Measurements from ENCODE around the gene UBE2L3. TPM values are rescaled to one million over a fixed set of nuclear protein-coding genes. Genes with fewer than 3 reads are reported as not detected.
A peak's percentile ranks its signal among the peaks of the same experiment; 100 is the strongest.

The UBE2L3 gene
- total and polyA plus RNA-seq, 2 experiments from 2014 or later: 86.3 to 136 TPM

GRCh38 chr22:21640810-21641209 lies 73.3 kb downstream of the UBE2L3 start:
- Histone ChIP-seq H3F3A (replicated peaks; ENCODE audit: low read depth) (peaks cover 9% of the 10 kb centered on the region; the same call in 1 of the 2 replicates), H3K36me3 (ENCODE audit: insufficient read depth) (no peaks in the 10 kb centered on the region), H3K9me2 (ENCODE audit: insufficient read depth) (no peaks in the 10 kb centered on the region), H3K27me3 (ENCODE audit: insufficient read depth) (peaks cover 8% of the 10 kb centered on the region), H3K27ac (ENCODE audit: low read depth) (no peak overlapping the region), H4K20me1 (replicated peaks; ENCODE audit: insufficient read depth) (peaks cover 5% of the 10 kb centered on the region; the same call in 1 of the 2 replicates), H3K79me2 (replicated peaks; ENCODE audit: insufficient read depth) (no peaks in the 10 kb centered on the region), H3K4me3 (peak overlapping the region; percentile 90; the same call in 1 of the 2 replicates), H2AFZ (no peak overlapping the region), H3K4me1 (ENCODE audit: insufficient read depth) (peaks cover 7% of the 10 kb centered on the region; the same call in 1 of the 2 replicates), H3K4me2 (peak overlapping the region; percentile 78)
- Mint-ChIP-seq H3K27me3 (ENCODE audit: insufficient read depth, low read depth, poor library complexity) (peaks cover 22% of the 10 kb centered on the region), H3K4me1 (peaks cover 14% of the 10 kb centered on the region), H3K9me3 (no peaks in the 10 kb centered on the region), H3K36me3 (ENCODE audit: low read depth) (peaks cover 12% of the 10 kb centered on the region), H3K27ac (no peak overlapping the region), H3K4me3 (peak overlapping the region; percentile 84)
- DNase-seq (ENCODE audit: low spot score) (no peak), ATAC-seq (no peak)
- no peak for TF ChIP-seq EZH2 (IDR thresholded peaks at IDR 0.05; ENCODE audit: low read depth, unreplicated experiment)
- no peak for TF ChIP-seq CREB1 (CRISPR knock-in tag; IDR thresholded peaks at IDR 0.05; ENCODE audit: low read depth)
- TF ChIP-seq NANOG (IDR thresholded peaks at IDR 0.05; ENCODE audit: borderline replicate concordance): no peak
- no peak for TF ChIP-seq STAT1 (IDR thresholded peaks at IDR 0.05; ENCODE audit: unreplicated experiment)
- no peak for TF ChIP-seq REST (IDR thresholded peaks at IDR 0.05; ENCODE audit: unreplicated experiment)
- no peak for TF ChIP-seq ETS1 (IDR thresholded peaks at IDR 0.05)
- no peak for TF ChIP-seq CTCF (conservative IDR thresholded peaks at IDR 0.05; ENCODE audit: low read depth in 2 of 2)
- TF ChIP-seq ZNF114 (CRISPR knock-in tag; IDR thresholded peaks at IDR 0.05): no peak
- TF ChIP-seq EZH2phosphoT487 (IDR thresholded peaks at IDR 0.05; ENCODE audit: unreplicated experiment): no peak
- TF ChIP-seq POLR2AphosphoS5 (IDR thresholded peaks at IDR 0.05; ENCODE audit: low read depth): no peak
- no peak for TF ChIP-seq ZNF462 (CRISPR knock-in tag; IDR thresholded peaks at IDR 0.05)
- no peak for TF ChIP-seq JUNB (IDR thresholded peaks at IDR 0.05; ENCODE audit: unreplicated experiment)
- no peak for TF ChIP-seq ZNF331 (CRISPR knock-in tag; IDR thresholded peaks at IDR 0.05; ENCODE audit: low read depth)
